Measurements from ENCODE around the gene MORC3.

Gene MORC3

GRCh38 chr21:36320421-36321324 is 676 bp downstream of the MORC3 start:
- FAIRE-seq, result no peak
- TF ChIP-seq CTCF (IDR thresholded peaks at IDR 0.05; ENCODE audit: insufficient read depth, missing control alignments), result no peak

GRCh38 chr21:36321325-36322082 is 1.5 kb downstream of the MORC3 start:
- TF ChIP-seq CTCF (IDR thresholded peaks at IDR 0.05; ENCODE audit: insufficient read depth, missing control alignments), result no peak
- no peak for DNase-seq (ENCODE audit: insufficient read length, low spot score)
- no peak for FAIRE-seq

More at GRCh38 chr21:36320421-36321324, 676 bp downstream of the MORC3 start:
- no peak for DNase-seq (ENCODE audit: insufficient read length, low spot score)

- FAIRE-seq (no peak), DNase-seq (ENCODE audit: insufficient read length, low spot score) (no peak)
- no peak for TF ChIP-seq CTCF (IDR thresholded peaks at IDR 0.05; ENCODE audit: insufficient read depth, missing control alignments)
Observed at GRCh38 chr21:36322083-36322424, 2.1 kb downstream of the MORC3 start.

GRCh38 chr21:36323032-36323431 is 3.0 kb downstream of the MORC3 start:
- DNase-seq (ENCODE audit: insufficient read length, low spot score), result no peak
- no peak for FAIRE-seq
- no peak for TF ChIP-seq CTCF (IDR thresholded peaks at IDR 0.05; ENCODE audit: insufficient read depth, missing control alignments)

- no peak for DNase-seq (ENCODE audit: insufficient read length, low spot score)
- no peak for TF ChIP-seq CTCF (IDR thresholded peaks at IDR 0.05; ENCODE audit: insufficient read depth, missing control alignments)
- no peak for FAIRE-seq
Observed at GRCh38 chr21:36325373-36326010, 5.5 kb downstream of the MORC3 start.

- DNase-seq (ENCODE audit: insufficient read length, low spot score), result peak; percentile 35
- FAIRE-seq, result no peak
- peak; percentile 61 for TF ChIP-seq CTCF (IDR thresholded peaks at IDR 0.05; ENCODE audit: insufficient read depth, missing control alignments)
Observed at GRCh38 chr21:36330904-36331303, 10.9 kb downstream of the MORC3 start.

Data from D721Med (cell line).